EH (cell line): ENCODE measurements around the gene NT5C1B.

Source experiments
- DNase-seq: peaks from one replicate; pipeline ENCODE4 v3.0.0-alpha.2; 2015; ENCODE audit warnings: low read depth

The NT5C1B gene

DNA sequence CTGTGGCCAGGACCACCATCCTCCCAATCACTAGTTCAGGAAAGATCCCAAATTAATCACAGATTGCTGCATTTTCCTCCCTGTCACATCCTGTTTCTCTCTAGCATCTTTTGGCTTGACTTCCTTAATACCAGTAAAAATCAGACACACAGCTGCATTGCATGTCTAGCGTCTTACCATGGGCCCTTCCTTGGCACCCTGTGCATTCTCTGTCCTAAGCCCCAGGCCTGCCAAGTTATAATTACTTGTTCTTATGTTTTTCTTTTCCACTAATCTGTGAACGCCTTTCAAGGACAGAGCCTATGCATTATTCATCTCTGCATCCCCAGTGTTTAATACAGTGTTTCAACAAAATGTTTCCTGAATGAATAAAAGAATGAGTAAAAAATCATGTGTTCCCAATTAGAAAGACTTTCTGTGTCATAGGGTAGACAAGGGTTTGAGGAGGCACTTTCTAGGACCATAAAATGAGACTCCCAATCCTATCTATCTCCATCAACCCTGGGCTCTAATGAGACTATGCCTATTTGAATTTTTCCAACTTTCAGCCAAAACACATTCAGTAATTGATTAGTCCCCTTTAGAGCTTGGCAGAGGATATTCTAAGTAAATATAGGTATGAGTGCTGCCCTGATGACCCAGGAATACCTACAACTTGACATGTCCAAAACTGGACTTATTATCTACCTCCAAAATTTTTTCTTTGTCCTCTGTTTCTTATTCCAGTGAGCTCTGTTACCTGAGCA, 10.3 kb upstream of the NT5C1B start:
- DNase-seq = peak; percentile 92

DNA sequence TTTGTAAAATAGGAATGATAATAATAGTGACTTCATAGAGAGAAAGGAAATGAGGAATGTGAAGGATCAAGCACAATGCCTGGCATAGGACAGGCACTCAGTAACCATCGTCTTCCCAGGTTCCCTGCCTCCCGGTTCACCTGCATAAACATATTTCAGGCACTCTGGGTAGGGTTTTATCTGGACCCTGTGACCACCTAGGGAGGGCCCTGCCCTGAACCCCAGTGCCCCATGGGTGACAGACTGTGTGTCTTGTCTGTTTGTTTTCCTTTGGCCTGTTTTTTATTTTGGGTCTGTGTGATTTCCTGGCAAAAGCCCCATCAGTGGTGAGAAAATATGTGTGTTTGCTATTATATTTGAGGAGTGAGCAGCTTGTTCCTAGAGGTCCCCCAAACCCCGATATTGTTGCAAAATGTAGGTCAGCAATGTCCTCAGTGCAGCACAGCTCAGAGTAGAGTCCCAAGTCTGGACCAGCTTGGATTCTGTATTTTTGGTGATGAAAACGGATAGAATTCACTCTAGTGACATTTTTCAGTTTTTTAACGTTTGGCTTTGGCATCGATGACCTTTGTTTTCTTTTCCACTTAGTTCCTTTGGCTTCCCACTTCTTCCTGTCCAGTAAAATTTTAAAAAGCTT, 9.6 kb upstream of the NT5C1B start:
- peak; percentile 36 for DNase-seq

DNA sequence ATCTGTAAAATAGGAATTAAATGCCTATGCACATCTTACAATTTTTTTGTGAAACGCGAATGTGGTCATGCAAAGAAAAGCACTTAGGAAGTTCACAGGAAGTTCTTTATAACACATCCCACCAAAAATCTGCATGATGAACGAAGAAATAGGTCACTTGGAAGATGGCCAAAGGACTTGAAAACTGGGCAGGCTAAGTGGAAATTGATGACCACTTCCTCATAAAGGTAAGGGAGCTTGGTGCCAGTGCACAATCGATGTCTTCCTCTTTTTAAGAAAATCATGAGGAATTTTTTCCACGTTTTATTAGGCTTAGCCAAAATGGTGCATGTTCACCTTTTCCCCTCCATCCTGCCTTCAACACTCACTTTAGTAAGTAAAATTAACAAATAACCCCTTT, 8.2 kb upstream of the NT5C1B start:
- DNase-seq = no peak

DNA sequence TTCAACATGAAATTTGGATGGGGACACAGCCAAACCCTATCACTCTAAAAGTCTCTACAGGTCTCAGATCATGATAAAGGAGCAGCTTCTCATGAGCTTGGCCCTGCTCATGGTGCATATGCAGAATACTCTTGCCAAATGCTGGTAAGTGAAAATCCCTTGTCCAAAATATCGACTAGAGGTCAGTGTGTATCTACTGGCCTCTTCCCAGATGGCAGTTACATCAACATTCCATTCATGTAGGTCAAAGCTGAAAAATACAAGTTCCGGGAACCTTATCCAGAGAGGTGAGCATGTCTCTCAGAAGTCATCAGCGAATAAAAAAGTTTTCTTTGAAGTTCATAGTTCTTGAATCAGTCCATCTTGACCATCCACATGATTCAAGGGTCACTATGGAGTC, 7.6 kb upstream of the NT5C1B start:
- DNase-seq = no peak

DNA sequence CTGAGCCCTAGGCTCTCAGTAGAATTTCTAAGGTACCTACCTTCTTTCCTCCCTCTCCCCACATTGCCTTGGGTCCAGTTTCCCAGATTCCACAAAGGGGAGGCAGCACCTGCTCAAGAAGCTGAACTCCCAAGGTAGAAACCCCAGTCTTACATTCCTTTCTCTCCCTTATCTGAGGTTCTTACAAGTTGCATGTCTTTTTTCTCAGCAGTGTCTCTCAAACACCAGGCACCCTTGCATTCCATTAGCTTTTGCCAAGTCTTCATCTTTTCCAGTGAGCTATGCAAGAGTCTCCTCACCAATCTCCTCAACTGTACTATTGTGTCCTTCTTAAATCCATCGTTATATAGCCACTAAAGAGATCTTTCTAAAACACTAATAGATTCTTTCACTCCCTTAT, 4.1 kb upstream of the NT5C1B start:
- no peak for DNase-seq

DNA sequence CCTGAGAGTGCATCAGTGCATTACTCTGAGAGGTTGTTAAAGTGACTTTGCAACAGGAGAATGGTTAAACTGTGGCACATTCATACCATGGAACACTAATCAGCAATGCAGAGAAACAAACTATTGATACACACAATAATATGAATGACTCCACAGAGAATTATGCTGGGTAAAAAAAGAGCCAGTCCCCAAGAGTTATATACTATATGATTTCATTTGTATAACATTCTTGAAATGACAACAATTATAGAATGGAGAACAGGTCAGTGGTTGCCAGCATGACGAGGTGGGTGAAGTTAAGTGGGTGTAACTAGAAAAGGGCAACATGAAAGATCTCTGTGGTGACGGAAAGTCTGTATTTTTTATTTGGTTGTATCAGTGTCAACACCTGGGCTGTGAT, 3.0 kb upstream of the NT5C1B start:
- DNase-seq = no peak

DNA sequence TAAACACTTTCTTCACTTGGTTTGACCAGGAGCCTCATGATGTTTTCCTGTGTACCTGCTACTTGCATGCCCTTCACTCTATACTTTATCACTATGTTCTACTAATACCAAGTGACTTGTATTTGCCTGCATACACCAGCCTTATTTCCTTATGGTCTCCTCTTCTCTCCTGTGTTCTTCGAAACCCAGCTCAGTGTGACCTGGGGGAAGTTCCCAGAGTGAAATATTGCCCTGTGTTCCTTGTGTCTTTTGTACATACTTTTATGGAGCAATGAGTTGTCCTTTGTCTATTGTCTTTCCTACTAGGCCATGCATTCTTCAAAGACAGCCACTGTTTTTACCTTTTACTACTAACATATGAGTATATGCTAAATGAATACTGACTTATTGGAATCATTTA, 567 bp downstream of the NT5C1B start:
- no peak for DNase-seq

DNA sequence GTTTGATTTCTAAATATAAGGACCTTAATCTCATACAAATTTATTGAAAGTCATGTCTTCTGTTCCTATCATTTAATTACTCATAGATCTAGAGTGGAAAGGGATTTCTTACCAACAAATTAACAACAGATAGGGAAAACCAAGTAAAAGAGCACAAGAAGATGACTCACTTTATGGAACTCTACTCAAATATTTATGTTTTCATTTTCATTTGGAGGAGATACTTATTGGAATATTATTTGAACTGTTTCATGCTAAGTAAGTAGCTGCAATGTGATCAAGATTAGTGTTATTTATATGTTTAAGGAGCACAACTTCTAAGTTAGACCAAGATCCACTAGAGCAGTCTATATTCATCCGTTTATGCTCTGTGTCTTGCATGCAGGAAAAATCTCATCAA, 1.3 kb downstream of the NT5C1B start:
- DNase-seq = peak; percentile 24

DNA sequence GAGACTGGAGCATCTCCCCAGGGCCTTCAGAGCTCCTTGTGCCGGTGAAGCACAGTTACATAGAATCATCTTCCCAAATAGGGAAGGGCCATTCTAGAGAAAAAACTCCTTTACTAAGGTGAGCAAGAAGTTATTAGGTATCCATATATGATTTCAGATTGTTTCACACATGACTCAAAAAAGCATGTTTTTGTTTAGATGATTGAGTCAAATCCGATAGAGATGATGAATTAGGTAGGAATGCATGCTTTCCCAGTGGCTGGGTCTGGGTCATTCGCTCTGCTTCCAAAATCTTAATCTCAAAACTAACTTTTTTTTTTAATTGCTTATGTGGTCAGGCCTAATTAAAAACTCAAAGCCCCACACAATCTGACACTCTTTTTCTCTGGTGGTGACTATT, 3.8 kb downstream of the NT5C1B start:
- DNase-seq = peak; percentile 56

DNA sequence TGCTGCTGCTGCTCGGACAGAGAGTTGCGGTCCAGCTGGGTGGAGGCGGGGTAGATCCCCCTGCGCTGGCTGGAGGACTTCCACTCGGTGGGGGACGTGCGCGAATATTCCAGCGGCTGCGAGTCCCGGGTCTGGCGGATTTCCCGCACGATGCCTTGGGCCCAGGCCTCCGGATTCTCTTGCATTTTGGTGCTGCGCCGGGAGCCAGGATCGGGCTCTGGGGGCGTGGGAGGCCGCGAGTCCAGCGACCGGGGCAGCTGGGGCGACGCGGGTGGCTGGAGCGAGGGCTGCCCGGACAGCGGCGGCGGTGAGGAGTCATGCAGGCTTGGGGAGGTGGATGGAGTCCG, 4.8 kb downstream of the NT5C1B start:
- DNase-seq = no peak

DNA sequence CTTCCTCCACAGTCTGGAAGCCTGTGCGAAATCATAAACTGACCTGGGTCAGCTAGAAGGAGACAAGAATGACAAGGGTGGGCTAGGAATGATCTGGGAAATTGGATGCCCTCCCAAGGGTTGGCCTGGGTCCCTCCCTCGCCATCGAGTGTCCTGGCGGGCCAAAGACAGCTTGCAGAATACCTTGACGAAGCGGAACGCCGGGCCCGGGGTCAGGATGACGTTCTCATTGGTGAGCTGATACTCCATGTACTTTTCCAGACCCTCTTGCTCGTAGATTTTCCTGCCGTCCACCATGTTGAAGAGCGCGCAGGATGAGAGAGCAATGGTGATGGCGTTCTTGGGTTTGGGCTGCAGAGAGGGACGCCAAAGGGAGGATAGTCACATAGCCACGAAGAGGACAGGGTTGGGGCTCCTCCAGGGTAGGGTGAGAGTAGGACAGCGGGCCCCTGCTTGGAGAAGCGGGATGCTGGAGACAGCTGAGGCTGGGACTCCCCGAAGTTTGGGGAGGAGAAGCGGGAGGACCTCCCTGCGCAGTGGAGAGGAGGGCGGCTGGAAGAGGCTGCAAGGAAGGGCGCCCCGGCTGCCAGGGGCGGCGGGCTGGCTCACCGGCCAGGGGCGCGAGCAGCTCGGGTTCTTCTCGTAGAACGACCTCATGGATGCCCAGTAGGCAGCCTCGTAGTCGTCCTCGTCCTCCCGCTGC, 5.3 kb downstream of the NT5C1B start:
- no peak for DNase-seq

DNA sequence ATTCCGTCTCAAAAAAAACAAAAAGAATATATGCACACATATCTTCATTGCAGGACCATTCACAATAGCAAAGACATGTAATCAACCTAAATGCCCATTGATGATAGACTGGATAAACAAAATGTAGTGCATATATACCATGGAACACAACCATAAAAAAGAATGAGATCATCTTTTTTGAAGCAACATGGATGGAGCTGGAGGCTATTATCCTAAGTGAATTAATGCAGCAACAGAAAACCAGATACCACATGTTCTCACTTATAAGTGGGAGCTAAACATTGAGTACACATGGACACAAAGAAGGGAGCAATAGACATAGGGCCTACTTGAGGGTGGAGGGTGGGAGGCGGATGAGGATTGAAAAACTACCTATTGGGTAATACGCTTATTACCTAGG, 8.8 kb downstream of the NT5C1B start:
- no peak for DNase-seq

DNA sequence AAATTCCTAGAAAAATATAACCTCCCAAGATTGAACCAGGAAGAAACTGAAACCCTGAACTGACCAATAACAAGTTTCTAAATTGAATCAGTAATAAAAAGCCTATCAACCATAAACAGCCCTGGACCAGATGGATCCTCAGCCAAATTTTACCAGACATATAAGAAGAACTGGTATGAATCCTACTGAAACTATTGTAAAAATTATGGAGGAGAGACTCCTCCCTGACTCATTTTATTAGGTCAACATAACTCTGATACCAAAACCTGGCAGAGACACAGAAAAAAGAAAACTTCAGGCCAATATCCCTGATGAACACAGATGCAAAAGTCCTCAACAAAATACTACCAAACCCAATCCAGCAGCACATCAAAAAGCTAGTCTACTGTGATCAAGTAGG, 11.3 kb downstream of the NT5C1B start:
- peak; percentile 61 for DNase-seq

DNA sequence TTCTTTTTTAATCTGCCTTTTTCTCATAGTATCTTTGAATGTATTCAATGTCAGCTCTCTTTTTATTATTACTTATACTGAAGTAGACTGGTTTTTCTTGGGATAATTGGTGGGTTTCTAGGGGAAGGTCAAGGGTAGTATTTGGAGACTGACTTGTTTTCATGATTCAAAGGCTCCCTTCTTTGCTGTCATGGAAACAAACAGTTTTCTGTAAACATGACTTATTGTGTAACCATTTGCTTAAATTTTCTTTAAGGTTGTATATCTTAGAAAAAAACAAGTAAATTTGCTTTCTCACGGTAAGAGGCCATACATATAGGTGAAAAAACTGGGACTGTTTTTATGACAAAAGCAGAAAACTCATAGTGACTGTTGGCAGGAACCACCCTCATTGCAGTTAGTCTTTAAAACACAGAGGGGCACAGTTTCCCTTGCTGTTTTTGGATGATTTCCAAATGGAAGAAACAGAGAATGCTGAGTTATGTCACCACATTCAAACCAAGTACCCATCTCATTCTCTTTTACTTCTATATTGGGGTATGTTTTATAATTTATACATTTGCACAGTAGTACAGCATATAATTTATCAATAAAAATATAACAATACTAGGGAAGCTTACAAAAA, 23.1 kb downstream of the NT5C1B start:
- no peak for DNase-seq

DNA sequence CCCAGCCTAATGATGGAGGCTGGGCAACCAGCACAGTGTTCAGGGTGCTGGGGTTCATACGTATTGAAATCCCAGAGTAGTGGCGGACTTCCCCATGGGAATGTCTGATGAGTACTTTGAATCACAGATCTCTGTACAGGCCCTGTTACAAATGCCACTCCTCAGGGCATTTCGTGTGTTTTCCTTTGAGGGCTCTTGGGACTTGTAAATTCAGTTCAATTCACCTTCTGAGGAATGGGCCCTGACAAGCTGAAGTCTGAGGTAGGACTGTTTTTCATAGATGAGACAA, 28.6 kb downstream of the NT5C1B start:
- no peak for DNase-seq

DNA sequence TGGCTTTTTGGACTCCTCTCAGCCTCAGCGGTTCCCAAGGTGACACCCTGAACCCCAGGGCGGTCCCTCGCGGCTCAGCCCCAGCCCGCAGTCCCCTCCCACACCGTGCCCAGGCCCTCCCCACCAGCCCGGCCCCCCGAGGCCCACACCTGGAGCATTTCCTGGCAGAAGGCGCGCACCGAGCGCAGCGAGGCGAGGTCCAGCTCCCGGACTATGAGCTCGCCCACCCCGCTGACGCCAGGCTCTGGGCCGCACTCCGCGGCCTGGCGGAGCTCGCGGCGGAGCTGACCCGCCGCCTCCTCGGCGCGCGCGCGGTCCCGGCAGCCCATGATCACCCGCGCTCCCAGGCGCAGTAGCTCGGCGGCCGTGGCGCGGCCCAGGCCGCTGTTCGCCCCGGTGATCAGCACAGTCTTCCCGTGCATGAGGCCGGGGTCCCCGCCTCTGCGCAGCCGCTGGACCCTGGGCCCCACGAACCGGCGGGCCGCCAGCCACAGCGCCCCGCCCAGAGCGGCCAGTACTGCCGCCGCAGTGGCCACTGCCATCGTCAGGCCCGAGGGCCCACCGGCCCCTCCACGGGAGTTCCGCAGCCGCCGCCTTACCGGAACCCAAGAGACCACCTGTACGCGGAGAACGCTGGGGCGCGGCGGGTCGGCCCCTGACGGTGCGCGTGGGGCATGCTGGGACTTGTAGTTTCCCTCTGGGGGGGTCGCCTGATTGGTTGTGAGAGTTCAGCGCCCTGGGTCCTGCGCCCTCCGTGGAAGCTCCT, 29.2 kb downstream of the NT5C1B start, which contains the start of gene RDH14:
RDH14 (minus strand) TSS at position 623 of the 766 bp plus-strand sequence; CDS start at position 542, 81 bp downstream.
- peak; percentile 92 for DNase-seq

DNA sequence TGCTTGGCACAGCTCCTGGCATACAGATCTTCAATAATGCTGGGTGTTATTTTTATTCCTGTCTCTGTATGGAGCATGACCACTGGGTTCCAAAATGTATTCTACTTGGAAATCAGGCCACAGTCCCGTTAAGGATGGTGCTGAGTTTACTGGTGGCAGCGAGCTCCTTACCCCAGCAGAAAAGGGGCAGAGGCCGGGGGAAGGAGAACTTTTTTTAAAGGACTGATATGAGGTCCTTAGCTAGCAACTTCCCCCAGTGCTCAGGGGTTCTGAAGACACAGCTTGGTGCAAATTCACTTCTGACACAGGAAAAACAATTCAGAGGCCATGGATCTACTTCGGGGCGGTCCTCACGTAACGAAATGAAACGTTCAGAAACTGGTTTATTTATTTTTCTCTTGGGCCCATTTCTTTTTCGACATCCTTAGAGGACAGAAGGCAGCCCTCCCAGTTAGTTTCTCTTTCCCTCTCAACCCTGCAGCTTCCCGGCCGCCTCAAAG, 29.8 kb downstream of the NT5C1B start:
- no peak for DNase-seq

DNA sequence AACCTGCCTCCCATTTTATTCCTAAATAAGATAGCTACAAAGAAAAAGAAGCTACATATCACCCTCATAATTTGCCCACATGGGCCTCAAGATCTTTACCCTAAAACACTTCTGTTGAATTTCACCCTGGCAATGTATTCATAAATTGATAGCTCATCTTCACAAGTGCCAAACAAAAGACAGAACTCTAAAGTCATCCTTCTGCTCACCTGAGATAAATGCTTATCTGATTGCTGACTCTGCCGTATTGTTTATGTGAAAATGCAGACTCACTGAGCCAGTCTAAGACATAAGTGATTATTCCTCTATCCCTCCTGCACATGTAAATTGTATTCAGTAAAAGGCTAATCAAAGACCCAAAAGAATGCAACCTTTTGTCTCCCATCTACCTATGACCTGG, 30.9 kb downstream of the NT5C1B start:
- DNase-seq = no peak

DNA sequence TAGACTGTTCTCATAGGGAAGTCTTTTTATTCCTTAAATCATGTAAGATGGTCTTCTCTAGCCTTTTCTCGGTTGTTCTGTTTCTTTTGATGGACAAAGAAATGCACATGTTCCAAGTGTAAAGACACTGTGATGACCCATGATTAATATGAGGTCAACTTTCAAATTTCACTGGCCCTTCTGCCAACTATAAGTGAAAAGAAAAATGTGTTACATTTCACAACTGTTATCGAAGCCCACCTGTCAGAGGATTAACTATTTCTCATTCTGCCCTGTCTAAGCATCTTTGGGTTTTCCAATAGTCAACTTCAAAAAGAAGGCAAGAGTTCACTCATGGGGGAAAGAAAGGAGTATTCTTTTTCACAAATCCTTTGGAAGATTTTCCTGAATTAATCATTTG, 32.2 kb downstream of the NT5C1B start:
- DNase-seq = no peak

DNA sequence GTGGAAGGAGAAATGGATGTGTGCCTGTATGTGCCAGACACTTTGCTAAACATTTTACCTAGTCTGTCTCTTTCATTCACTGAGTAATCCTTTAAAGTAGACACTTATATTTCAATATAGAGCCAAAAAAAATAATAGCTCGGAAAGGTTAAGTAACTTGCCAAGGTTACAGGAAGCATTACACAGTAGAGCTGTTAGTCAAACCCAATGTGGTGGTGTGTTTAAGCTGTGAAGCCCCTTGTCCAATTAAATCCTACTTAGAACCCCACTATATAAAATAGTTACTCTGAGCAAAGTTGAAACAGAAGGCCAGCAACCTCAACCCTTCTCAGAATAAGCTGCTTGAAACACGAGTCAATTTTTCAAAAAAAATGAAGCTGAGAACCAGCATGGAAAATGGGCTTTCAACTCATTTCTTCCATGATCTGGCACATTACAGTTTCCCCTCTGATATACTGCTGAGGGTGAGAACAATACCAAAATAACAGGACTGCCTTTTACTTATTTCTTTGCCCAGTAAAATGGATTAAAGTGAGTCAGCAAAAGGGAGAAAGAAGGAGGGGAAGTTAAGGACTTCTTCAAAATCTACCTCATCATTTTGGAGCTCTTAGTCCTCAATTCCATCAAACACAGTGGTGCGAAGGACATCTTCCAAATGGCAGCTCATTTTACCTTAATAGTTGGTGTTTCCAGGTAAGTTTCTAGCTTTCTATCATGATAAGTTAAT, 36.9 kb downstream of the NT5C1B start:
- no peak for DNase-seq

DNA sequence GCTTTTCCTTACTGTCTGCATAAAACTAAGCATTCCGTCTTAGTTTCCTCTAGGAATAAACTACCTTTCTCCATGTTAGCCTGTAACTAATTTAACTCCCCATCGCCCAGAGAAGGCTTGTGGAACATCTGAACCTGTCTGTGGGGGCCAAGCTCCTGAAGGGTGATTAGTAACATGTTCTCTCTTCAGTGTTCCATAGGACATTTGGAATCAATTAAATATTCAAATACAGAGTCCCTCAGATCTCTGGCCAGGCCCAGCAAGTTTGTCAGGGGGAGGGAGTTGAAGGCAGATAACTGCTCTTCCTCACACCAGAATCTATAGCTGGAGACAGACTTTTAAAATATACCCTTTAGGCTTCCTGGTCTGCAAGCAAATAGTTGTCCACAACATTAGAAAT, 37.7 kb downstream of the NT5C1B start:
- DNase-seq = no peak

DNA sequence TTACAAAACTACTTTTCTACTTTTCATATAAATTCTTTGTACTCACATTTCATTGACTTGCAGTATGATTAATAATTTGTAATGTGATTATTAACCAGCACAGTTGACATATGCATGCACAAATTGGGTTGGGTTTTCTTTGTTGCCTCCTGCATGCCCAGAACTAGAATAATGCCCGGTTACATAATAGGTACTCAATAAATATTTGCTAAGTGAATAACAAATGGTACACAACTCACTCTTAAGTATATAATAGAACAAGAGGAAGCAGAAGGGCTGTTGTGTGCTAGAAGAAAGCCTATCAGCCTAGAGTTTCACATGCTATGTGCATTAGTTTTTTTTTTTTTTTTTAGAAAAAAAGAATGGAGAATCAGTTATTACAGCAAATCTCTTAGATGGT, 38.2 kb downstream of the NT5C1B start:
- DNase-seq = no peak
